ENCODE results near the gene IFI30. TPM values are rescaled to one million over a fixed set of nuclear protein-coding genes. Genes with fewer than 3 reads are reported as not detected.

Gene IFI30
- total RNA-seq, 1 donor from 2014 or later = 14.6 TPM

- DNase-seq (ENCODE audit: low spot score) = no peak
- intact Hi-C loops (cut with DNase I) = no loop called here
Measured at GRCh38 chr19:18218159-18218558, 44.5 kb downstream of the IFI30 start.

- intact Hi-C loops (cut with DNase I) = no loop called here
- DNase-seq (ENCODE audit: low spot score) = no peak
Measured at GRCh38 chr19:18218600-18218999, 45.0 kb downstream of the IFI30 start.

- intact Hi-C loops (cut with DNase I) = no loop called here
- no peak for DNase-seq (ENCODE audit: low spot score)
Measured at GRCh38 chr19:18219911-18220631, 46.5 kb downstream of the IFI30 start.

GRCh38 chr19:18220632-18221275 lies 47.1 kb downstream of the IFI30 start:
- intact Hi-C loops (cut with DNase I) = no loop called here
- no peak for DNase-seq (ENCODE audit: low spot score)

GRCh38 chr19:18221815-18222725 lies 48.5 kb downstream of the IFI30 start:
- no peak for DNase-seq (ENCODE audit: low spot score)
- intact Hi-C loops (cut with DNase I) = no loop called here

- intact Hi-C loops (cut with DNase I) = no loop called here
- DNase-seq (ENCODE audit: low spot score) = no peak
Measured at GRCh38 chr19:18223860-18224524, 50.4 kb downstream of the IFI30 start.

GRCh38 chr19:18224525-18225354 lies 51.1 kb downstream of the IFI30 start:
- intact Hi-C loops (cut with DNase I) = no loop called here

GRCh38 chr19:18225355-18225701 lies 51.7 kb downstream of the IFI30 start:
- no peak for DNase-seq (ENCODE audit: low spot score)
- intact Hi-C loops (cut with DNase I) = no loop called here

More at GRCh38 chr19:18224525-18225354, 51.1 kb downstream of the IFI30 start:
- DNase-seq (ENCODE audit: low spot score) = peak; percentile 96

GRCh38 chr19:18225702-18226468 lies 52.3 kb downstream of the IFI30 start, which contains the start of gene PDE4C:
TSS of gene PDE4C (minus strand) at chr19:18226438. CDS start at chr19:18226415, 23 bp downstream.
- intact Hi-C loops (cut with DNase I) = no loop called here
- DNase-seq (ENCODE audit: low spot score) = no peak

- no peak for DNase-seq (ENCODE audit: low spot score)
- intact Hi-C loops (cut with DNase I) = no loop called here
Measured at GRCh38 chr19:18226956-18227780, 53.6 kb downstream of the IFI30 start.

Other genes starting within 250 kb of the IFI30 start
- 71.3 TPM for gene CCDC124, start 240.8 kb upstream of the IFI30 start, total RNA-seq
- gene KCNN1, start 206.7 kb upstream of the IFI30 start, total RNA-seq = 0.19 TPM
- 9.2 TPM for gene ARRDC2, start 165.6 kb upstream of the IFI30 start, total RNA-seq
- 0.35 TPM for gene IL12RB1, start 86.9 kb upstream of the IFI30 start, total RNA-seq
- gene MAST3, start 76.0 kb upstream of the IFI30 start, total RNA-seq = 5.2 TPM
- gene PIK3R2, start 20.6 kb upstream of the IFI30 start, total RNA-seq = 28.3 TPM
- 14.6 TPM for gene MPV17L2, start 19.4 kb downstream of the IFI30 start, total RNA-seq
- 21.7 TPM for gene RAB3A, start 30.2 kb downstream of the IFI30 start, total RNA-seq
- 1.3 TPM for gene PDE4C, start 52.6 kb downstream of the IFI30 start, total RNA-seq
- 1.1 TPM for gene IQCN, start 100.6 kb downstream of the IFI30 start, total RNA-seq
- 140 TPM for gene JUND, start 107.8 kb downstream of the IFI30 start, total RNA-seq
- gene LSM4, start 149.3 kb downstream of the IFI30 start, total RNA-seq = 83.8 TPM
- 45.5 TPM for gene PGPEP1, start 166.8 kb downstream of the IFI30 start, total RNA-seq
- gene GDF15, start 212.3 kb downstream of the IFI30 start, total RNA-seq = 4.3 TPM
- gene LRRC25, start 223.8 kb downstream of the IFI30 start, total RNA-seq = 2.5 TPM
- gene SSBP4, start 245.6 kb downstream of the IFI30 start, total RNA-seq = 47.4 TPM

Data from cardiac septum (tissue), 1 donor.